T-helper 9 cell (primary cell): ENCODE results near the gene MS4A14.
"Not testable (repeated sequence)": the region's sequence is repeated elsewhere in the genome, so short reads cannot be mapped to it uniquely, and the experiment has no call there.

Experiments used
- DNase-seq: peaks from one replicate; pipeline ENCODE4 v3.0.0-alpha.2; 2020
- total RNA-seq, 2 donors: gene quantifications; one replicate each; lab custom pipeline; 2026; lab: John Stamatoyannopoulos, UW

The MS4A14 gene
- total RNA-seq: 0 to 0.07 reads per million in 2 donors

GRCh38 chr11:60396382-60396781, at the start of gene MS4A14:
TSS of gene MS4A14 (plus strand) at chr11:60396459. CDS start at chr11:60396579, 120 bp downstream.
- no peak for DNase-seq

- DNase-seq: no peak
These were observed 49.0 kb upstream of the MS4A14 start for GRCh38 chr11:60347084-60347797.

GRCh38 chr11:60348116-60348515, 48.1 kb upstream of the MS4A14 start:
- DNase-seq: no peak

GRCh38 chr11:60349990-60350389, 46.3 kb upstream of the MS4A14 start:
- DNase-seq: no peak

- no peak for DNase-seq
These were observed 38.5 kb upstream of the MS4A14 start for GRCh38 chr11:60357771-60358170.

- DNase-seq: no peak
These were observed 35.6 kb upstream of the MS4A14 start for GRCh38 chr11:60360621-60361020.

GRCh38 chr11:60362241-60362640, 34.0 kb upstream of the MS4A14 start:
- no peak for DNase-seq

GRCh38 chr11:60363542-60364470, 32.5 kb upstream of the MS4A14 start:
- DNase-seq: peak; percentile 28

- DNase-seq: not testable (repeated sequence)
These were observed 29.9 kb upstream of the MS4A14 start for GRCh38 chr11:60366262-60366904.

- DNase-seq: no peak
These were observed 29.2 kb upstream of the MS4A14 start for GRCh38 chr11:60367009-60367408.

- no peak for DNase-seq
These were observed 28.4 kb upstream of the MS4A14 start for GRCh38 chr11:60367896-60368295.

- DNase-seq: no peak
These were observed 25.9 kb upstream of the MS4A14 start for GRCh38 chr11:60370252-60370810.

- no peak for DNase-seq
These were observed 25.4 kb upstream of the MS4A14 start for GRCh38 chr11:60370811-60371298.

- no peak for DNase-seq
These were observed 24.9 kb upstream of the MS4A14 start for GRCh38 chr11:60371386-60371785.

GRCh38 chr11:60371854-60372253, 24.4 kb upstream of the MS4A14 start:
- DNase-seq: no peak

GRCh38 chr11:60372767-60373166, 23.5 kb upstream of the MS4A14 start:
- no peak for DNase-seq

GRCh38 chr11:60375316-60375715, 20.9 kb upstream of the MS4A14 start:
- no peak for DNase-seq

GRCh38 chr11:60376601-60377000, 19.7 kb upstream of the MS4A14 start:
- no peak for DNase-seq

GRCh38 chr11:60377401-60378136, 18.7 kb upstream of the MS4A14 start:
- DNase-seq: no peak

GRCh38 chr11:60378354-60378753, 17.9 kb upstream of the MS4A14 start, which contains the start of gene MS4A7:
TSS of gene MS4A7 (plus strand) at chr11:60378532. CDS start at chr11:60383142, 4,610 bp downstream.
- no peak for DNase-seq

- no peak for DNase-seq
These were observed 6.9 kb upstream of the MS4A14 start for GRCh38 chr11:60389279-60389910.
